ENCODE results near the gene KRTAP10-7.
"Not testable (repeated sequence)": the region's sequence is repeated elsewhere in the genome, so short reads cannot be mapped to it uniquely, and the experiment has no call there.

KRTAP10-7 gene

GRCh38 chr21:44600118-44600978 lies at the start of gene KRTAP10-7:
Gene KRTAP10-7 (plus strand): TSS chr21:44600597. CDS start chr21:44600622, 25 bp downstream.
- DNase-seq: not testable (repeated sequence)

- DNase-seq: no peak
Measured at GRCh38 chr21:44550807-44551206, 49.6 kb upstream of the KRTAP10-7 start.

- DNase-seq: peak; percentile 44
Measured at GRCh38 chr21:44551340-44551961, 48.9 kb upstream of the KRTAP10-7 start, which contains the start of gene KRTAP10-2. Gene KRTAP10-2 (minus strand): TSS chr21:44551505. CDS start chr21:44551458, 47 bp downstream.

- DNase-seq: peak; percentile 41
Measured at GRCh38 chr21:44552136-44552535, 48.3 kb upstream of the KRTAP10-7 start.

- no peak for DNase-seq
Measured at GRCh38 chr21:44552681-44553080, 47.7 kb upstream of the KRTAP10-7 start.

GRCh38 chr21:44555200-44555875 lies 45.1 kb upstream of the KRTAP10-7 start:
- DNase-seq: peak; percentile 33

GRCh38 chr21:44556879-44557278 lies 43.5 kb upstream of the KRTAP10-7 start:
- DNase-seq: peak; percentile 38

- DNase-seq: peak; percentile 37
Measured at GRCh38 chr21:44557491-44558328, 42.7 kb upstream of the KRTAP10-7 start.

- DNase-seq: peak; percentile 49
Measured at GRCh38 chr21:44558329-44558675, 42.1 kb upstream of the KRTAP10-7 start.

- no peak for DNase-seq
Measured at GRCh38 chr21:44558695-44559094, 41.7 kb upstream of the KRTAP10-7 start, which contains the start of gene KRTAP10-3. Gene KRTAP10-3 (minus strand): TSS chr21:44558795. CDS start chr21:44558715, 80 bp downstream.

GRCh38 chr21:44564099-44564498 lies 36.3 kb upstream of the KRTAP10-7 start:
- no peak for DNase-seq

- no peak for DNase-seq
Measured at GRCh38 chr21:44564886-44565598, 35.4 kb upstream of the KRTAP10-7 start.

GRCh38 chr21:44566403-44566802 lies 34.0 kb upstream of the KRTAP10-7 start:
- DNase-seq: no peak

GRCh38 chr21:44567481-44568171 lies 32.8 kb upstream of the KRTAP10-7 start:
- no peak for DNase-seq

GRCh38 chr21:44568261-44568660 lies 32.1 kb upstream of the KRTAP10-7 start:
- no peak for DNase-seq

GRCh38 chr21:44568667-44569556 lies 31.5 kb upstream of the KRTAP10-7 start:
- DNase-seq: peak; percentile 33

- DNase-seq: peak; percentile 40
Measured at GRCh38 chr21:44569861-44570517, 30.4 kb upstream of the KRTAP10-7 start.

GRCh38 chr21:44571296-44571695 lies 29.1 kb upstream of the KRTAP10-7 start:
- peak; percentile 35 for DNase-seq
